Raji (cell line): ENCODE data around the gene KLHDC8B.

ENCODE experiments used
- POLR2A ChIP-seq: IDR thresholded peaks from 2 replicates; pipeline ENCODE4 v1.6.1; 2011; ENCODE audit warnings: low read depth, low read length, control low read depth; ENCODE audit not compliant: insufficient read depth

The KLHDC8B gene

DNA sequence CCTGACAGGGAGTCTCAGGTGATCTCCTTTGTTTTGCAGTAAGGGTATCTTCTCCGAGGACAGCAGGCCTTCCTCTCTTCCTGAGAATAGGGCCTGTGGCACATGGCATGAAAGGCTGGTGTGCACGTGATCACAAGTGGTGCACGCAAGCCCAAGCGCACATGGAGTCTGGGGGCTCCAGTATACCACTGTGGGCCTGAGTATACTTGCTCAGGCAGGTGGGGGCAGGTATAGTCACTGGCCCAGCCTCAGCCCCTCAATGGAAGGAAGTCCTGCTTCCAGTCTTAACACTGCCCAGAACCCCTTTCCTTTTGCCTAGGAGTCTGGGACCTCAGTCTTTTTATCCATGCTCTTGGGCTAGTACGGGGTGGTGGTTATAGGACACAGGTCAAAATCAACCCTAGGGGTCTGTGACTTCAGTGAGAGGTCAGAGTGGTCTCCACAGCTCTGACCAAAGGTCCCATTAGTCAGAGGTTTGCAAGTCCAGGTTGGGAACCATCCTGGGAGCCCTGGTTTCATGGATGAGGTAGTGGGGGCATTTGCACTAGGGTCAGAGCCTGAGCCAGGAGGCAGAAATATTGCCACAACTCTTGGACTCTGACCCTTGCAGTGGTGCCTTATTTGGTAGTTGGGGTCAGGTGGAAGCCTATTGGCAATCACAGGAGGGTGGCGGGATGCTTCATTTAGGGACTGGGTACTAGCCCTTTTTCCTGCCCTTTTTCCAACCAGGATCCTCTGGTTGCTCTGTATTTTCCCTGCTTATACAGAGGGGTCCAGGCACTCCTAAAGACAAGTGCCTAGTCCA is 4.4 kb upstream of the KLHDC8B start:
- no peak for TF ChIP-seq POLR2A

GRCh38 chr3:49170744-49171118 is 667 bp upstream of the KLHDC8B start:
- TF ChIP-seq POLR2A = no peak

DNA sequence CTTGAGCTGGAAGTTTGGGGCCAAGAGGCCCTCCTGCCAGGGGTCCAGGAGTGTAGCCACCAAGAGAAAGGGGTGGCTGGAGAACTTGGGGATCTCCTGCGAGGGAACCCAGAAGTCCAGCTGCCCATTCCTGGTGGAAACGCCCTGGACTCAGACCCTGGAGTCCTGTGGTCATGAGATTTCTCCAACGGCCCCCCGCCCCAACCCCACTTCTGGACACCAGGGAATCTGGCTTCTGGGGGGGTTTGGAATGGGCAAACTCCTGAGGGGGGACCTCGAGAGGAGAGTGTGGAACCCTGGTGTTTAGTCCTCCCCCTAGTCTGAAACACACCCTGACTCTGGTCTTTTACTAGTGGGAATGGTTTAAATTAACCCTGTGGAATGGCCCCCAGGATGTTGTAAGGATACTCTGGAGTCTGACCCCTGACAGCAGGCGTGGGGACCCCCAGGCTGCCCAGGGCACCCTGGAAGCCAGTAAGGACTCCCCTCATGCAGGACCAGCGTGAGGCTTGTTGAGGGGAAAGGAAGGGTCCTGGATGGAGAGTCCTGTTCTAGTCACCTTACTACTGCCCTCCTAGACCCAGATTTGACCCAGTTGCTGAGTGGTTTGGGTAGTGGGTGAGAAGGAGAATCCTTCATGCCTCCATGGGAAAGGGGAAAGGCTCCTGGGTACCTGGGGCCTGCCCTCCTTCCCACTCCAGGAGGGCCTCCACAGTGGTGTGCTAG is 540 bp downstream of the KLHDC8B start:
- TF ChIP-seq POLR2A = no peak

- TF ChIP-seq POLR2A = no peak
These were observed 1.2 kb downstream of the KLHDC8B start for GRCh38 chr3:49172551-49173041.

DNA sequence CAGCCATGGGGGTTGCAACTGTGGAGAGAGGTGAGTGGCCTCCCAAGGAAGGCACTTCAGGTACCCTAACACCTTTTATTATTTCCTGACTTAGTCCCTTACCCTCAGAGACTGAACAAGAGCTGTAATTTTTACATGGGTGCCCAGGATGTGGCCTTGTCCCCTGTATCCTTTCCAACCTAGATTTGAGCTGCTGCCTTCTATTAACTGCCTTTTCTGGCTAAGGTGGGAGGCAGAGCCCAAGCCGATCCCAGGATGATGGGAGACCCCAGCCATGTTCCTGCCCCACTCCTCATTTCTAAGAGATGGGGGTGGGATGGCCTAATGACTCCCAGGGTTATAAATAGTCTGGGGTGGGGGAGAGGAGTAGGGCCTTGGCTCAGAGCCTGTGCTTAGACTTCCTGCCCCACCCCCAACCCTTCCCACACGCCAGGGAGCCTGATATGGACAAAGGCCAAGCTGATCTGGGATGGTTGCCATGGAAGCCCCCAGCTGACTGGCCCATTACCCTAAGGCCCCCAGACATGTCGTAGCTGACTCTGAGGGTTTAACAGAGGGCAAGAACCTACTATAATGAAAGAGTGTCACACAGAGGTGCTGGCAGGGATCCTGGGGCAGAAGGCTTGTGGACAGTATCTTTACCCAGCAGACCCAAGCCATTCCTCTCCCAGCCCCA is 1.9 kb downstream of the KLHDC8B start:
- TF ChIP-seq POLR2A = no peak

GRCh38 chr3:49173792-49174170 is 2.4 kb downstream of the KLHDC8B start:
- TF ChIP-seq POLR2A = no peak

GRCh38 chr3:49174397-49174985 is 3.1 kb downstream of the KLHDC8B start:
- TF ChIP-seq POLR2A = no peak

DNA sequence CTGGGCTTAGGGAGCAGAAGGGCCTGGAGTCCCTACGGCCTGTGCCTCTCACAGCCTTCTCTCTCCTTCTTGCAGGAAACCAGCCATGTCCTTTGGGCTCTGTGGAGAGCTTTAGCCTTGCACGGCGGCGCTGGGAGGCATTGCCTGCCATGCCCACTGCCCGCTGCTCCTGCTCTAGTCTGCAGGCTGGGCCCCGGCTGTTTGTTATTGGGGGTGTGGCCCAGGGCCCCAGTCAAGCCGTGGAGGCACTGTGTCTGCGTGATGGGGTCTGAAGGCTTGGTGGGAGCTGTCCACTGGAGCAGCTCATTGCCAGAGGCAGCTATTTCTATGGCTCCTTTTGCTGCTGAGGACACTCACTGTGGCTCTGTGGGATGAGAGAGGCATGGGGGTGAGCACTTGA is 4.1 kb downstream of the KLHDC8B start:
- TF ChIP-seq POLR2A = no peak

GRCh38 chr3:49177073-49177472 is 5.7 kb downstream of the KLHDC8B start:
- no peak for TF ChIP-seq POLR2A

DNA sequence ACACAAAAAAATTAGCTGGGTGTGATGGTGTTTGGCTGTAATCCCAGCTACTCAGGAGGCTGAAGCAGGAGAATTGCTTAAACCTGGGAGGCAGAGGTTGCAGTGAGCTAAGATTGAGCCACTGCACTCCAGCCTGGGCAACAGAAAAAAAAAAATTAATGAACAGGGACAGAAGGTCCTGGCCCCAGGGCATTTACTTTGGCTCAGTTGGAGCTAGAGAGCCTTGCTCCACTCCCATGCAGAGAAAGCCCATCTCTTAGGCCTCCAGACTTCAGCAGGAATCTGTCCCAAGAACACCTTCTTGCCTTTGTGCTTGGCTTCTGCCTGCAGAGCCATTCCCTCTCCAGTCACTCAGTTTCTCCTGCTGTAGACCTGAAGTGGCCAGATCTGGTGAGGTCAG is 8.7 kb downstream of the KLHDC8B start:
- no peak for TF ChIP-seq POLR2A

DNA sequence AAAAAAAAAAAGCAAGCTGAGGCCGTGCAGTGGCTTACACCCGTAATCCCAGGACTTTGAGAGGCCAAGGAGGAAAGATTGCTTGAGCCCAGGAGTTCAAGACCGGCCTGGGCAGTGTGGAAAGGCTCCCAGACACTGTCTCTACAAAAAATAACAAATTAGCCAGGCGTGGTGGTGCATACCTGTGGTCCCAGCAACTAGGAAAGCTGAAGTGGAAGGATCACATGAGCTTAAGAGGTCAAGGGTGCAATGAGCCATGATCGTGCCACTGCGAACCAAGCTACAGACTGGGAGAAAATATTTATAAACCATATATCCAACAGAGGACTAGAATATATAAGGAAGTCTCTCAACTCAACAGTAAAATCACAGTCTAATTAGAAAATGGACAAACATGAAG is 10.0 kb downstream of the KLHDC8B start:
- TF ChIP-seq POLR2A = no peak

- no peak for TF ChIP-seq POLR2A
These were observed 11.3 kb downstream of the KLHDC8B start for GRCh38 chr3:49182682-49183081.

- TF ChIP-seq POLR2A = no peak
These were observed 12.5 kb downstream of the KLHDC8B start for GRCh38 chr3:49183873-49184272.

DNA sequence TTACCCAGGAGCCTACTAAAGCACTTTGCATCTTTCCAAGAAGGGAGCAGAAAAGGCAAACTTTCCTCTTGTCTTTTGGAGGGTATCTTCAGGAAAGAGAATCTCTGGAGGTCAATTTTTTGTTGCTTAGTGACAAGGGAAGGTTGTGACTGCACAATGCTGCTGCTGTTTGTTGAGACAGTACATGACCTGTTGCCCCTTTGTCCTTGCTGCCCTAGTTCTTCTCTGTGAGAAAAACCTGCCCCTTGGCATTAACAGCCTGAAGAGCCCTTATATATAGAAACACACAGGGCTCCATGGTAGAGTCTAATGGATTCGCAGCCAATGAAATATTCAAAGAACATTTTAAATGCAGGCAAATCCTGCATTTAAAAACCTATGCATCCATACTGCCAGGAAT is 20.3 kb downstream of the KLHDC8B start:
- TF ChIP-seq POLR2A = no peak

GRCh38 chr3:49198161-49198560 is 26.8 kb downstream of the KLHDC8B start:
- TF ChIP-seq POLR2A = no peak
